ENCODE data around the gene CEMP1. TPM values are rescaled to one million over a fixed set of nuclear protein-coding genes. Genes with fewer than 3 reads are reported as not detected.
A peak's percentile ranks its signal among the peaks of the same experiment; 100 is the strongest.

Gene CEMP1
- polyA plus RNA-seq, 4 donors, result 0.66 to 23.1 (median 1.1) TPM

DNA sequence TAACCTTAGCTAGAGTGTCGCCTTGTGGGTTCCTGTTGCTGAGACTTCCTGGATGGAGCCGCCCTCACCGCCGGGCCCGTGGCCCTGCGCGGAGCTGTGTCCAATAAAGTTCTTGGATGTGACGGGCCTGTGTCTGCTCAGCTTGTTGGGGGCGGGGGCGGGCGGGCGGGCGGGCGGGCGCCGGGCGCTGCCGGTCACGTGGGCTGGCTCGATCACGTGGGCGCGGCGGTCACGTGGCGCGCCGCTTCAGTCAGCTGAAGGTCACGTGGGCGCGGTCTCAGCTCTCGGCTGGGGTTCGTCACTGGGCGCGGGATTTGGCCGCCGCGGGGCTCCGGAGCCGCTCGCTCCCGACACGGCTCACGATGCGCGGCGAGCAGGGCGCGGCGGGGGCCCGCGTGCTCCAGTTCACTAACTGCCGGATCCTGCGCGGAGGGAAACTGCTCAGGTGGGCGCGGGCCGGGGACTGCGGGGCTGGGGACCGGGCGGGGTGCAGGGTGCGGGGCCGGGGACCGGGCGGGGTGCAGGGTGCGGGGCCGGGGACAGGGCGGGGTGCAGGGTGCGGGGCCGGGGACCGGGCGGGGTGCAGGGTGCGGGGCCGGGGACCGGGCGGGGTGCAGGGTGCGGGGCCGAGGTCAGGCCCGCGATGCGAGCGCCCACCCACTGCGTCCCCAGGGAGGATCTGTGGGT is 11.0 kb downstream of the CEMP1 start, which contains the start of gene AMDHD2:
AMDHD2 (plus strand) TSS at position 275 of the 687 bp plus-strand sequence; CDS start at position 363, 88 bp downstream.
- Histone ChIP-seq H3K4me1 (ENCODE audit: control insufficient read depth in 3 of 3, insufficient read depth in 2 of 3, low read depth in 1 of 3, low read length in 2 of 3) (peaks cover 3 to 78% (median 15%) of the 10 kb centered on the region in 3 donors), H3K27me3 (ENCODE audit: control insufficient read depth in 3 of 3, insufficient read depth in 3 of 3, low read length in 3 of 3) (no peaks in the 10 kb centered on the region), H3K27ac (ENCODE audit: low read depth in 1 of 3, low read length in 2 of 3) (peak within 1 kb of the TSS; percentile 35 to 89 (median 85)), H3K9me3 (ENCODE audit: control insufficient read depth in 2 of 2, insufficient read depth in 1 of 2, low read depth in 1 of 2, low read length in 1 of 2) (no peaks in the 10 kb centered on the region), H3K4me3 (ENCODE audit: low read depth in 1 of 3, low read length in 3 of 3) (peak within 1 kb of the TSS; percentile 59 to 78 (median 66)), H3K36me3 (ENCODE audit: control insufficient read depth in 3 of 3, insufficient read depth in 2 of 3, low read depth in 1 of 3, low read length in 3 of 3) (peaks cover 0 to 82% (median 0%) of the 10 kb centered on the region in 3 donors)
- WGBS, 3 donors, result 0 to 1% (median 1%) methylated on average over 71 to 83 of the region's 83 CpGs
- DNase-seq, result peak; percentile 82 to 96
- FAIRE-seq, result no peak

DNA sequence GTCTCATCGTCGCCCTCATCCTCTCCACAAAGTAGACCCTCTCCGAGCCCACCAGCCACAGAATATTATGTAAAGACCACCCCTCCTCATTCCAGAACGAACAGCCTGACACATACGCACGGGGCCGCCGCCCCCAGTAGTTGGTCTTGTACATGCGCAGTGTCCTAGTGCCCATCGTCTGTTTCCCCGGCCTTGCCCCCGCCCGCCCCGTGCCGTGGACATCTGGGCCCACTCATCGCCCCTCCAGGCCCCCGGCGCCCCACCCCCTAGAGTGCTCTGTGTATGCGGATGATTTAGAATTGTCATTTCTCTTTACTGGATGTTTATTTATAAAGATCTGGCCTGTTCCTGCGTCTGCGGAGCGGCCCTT is 11.5 kb downstream of the CEMP1 start:
- H3K4me3 ChIP-seq (ENCODE audit: low read depth in 1 of 3, low read length in 3 of 3), result peak overlapping the region in 1 of 3 donors; percentile 59
- no peaks in the 10 kb centered on the region for H3K9me3 ChIP-seq (ENCODE audit: control insufficient read depth in 2 of 2, insufficient read depth in 1 of 2, low read depth in 1 of 2, low read length in 1 of 2)
- H3K27ac ChIP-seq (ENCODE audit: low read depth in 1 of 3, low read length in 2 of 3), result peak overlapping the region in 2 of 3 donors; percentile 62 to 82
- peaks cover 3 to 74% (median 15%) of the 10 kb centered on the region in 3 donors for H3K4me1 ChIP-seq (ENCODE audit: control insufficient read depth in 3 of 3, insufficient read depth in 2 of 3, low read depth in 1 of 3, low read length in 2 of 3)
- H3K36me3 ChIP-seq (ENCODE audit: control insufficient read depth in 3 of 3, insufficient read depth in 2 of 3, low read depth in 1 of 3, low read length in 3 of 3), result peaks cover 0 to 83% (median 0%) of the 10 kb centered on the region in 3 donors
- no peak for DNase-seq
- no peak for FAIRE-seq
- WGBS, 3 donors, result 37 to 41% (median 39%) methylated on average over 22 of the region's 22 CpGs
- H3K27me3 ChIP-seq (ENCODE audit: control insufficient read depth in 3 of 3, insufficient read depth in 3 of 3, low read length in 3 of 3), result no peaks in the 10 kb centered on the region

DNA sequence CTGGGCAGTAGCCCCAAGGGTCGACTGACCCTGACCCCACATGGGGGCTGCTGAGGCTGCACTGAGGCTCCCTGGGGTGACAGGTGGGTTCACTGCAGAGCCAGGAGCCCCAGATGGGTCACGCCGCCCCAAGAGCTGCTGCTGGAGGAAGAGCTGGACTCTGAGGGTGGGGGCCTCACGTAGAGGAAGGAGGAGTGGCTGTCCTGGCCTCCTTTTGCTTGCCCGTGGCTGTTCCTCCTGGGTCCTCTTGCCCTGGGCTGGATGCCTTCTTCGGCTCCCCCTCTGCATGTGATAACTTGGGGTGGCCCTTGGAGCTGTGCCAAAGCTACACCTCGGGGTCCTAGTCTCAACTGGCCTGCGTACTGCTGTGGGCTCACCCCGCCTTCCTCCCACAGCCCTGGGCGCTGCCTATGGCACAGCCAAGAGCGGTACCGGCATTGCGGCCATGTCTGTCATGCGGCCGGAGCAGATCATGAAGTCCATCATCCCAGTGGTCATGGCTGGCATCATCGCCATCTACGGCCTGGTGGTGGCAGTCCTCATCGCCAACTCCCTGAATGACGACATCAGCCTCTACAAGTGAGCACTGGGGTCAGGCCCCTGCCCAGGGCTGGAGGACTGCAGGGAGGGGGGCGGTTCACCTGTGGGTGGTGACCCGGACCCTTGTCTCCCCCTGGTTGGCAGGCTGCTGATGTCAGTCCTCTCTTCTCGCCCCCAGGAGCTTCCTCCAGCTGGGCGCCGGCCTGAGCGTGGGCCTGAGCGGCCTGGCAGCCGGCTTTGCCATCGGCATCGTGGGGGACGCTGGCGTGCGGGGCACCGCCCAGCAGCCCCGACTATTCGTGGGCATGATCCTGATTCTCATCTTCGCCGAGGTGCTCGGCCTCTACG is 12.1 kb downstream of the CEMP1 start:
- DNase-seq, result no peak
- WGBS, 3 donors, result 79 to 84% (median 82%) methylated on average over 30 to 39 of the region's 39 CpGs
- Histone ChIP-seq H3K36me3 (ENCODE audit: control insufficient read depth in 3 of 3, insufficient read depth in 2 of 3, low read depth in 1 of 3, low read length in 3 of 3) (peaks cover 0 to 82% (median 0%) of the 10 kb centered on the region in 3 donors), H3K4me3 (ENCODE audit: low read depth in 1 of 3, low read length in 3 of 3) (no peak overlapping the region), H3K27ac (ENCODE audit: low read depth in 1 of 3, low read length in 2 of 3) (peak overlapping the region; percentile 26 to 82 (median 62)), H3K9me3 (ENCODE audit: control insufficient read depth in 2 of 2, insufficient read depth in 1 of 2, low read depth in 1 of 2, low read length in 1 of 2) (no peaks in the 10 kb centered on the region), H3K4me1 (ENCODE audit: control insufficient read depth in 3 of 3, insufficient read depth in 2 of 3, low read depth in 1 of 3, low read length in 2 of 3) (peaks cover 3 to 68% (median 15%) of the 10 kb centered on the region in 3 donors), H3K27me3 (ENCODE audit: control insufficient read depth in 3 of 3, insufficient read depth in 3 of 3, low read length in 3 of 3) (no peaks in the 10 kb centered on the region)
- FAIRE-seq, result no peak

DNA sequence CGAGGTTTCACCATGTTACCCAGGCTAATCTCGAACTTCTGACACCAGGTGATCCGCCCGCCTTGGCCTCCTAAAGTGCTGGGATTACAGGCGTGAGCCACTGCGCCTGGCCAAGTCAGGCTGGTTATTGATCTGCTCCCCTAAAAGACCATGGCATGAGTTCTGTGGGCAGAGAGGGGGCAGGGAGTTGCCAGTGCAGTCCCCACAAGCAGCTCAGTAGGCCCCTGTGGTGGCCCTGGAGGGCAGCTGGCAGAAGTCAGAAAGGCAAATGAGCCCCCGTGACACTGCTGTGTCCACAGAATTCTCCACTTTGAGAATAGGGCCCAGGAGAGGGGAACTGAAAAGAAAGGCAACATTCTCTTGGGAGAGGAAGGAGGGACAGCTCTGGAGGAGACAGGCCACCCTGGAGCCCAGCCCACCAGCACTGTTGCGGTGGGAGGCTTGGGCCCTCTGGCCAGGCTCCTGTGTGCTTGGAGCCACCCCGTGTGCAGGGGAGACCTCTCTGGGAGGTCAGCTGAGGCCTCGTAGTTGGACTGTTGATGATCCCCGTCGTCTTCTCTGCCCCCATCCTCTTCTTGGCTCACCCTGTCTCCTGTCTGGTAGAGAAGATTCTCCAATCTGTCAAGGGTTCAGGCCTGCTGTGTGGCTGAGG is 13.1 kb downstream of the CEMP1 start:
- Histone ChIP-seq H3K9me3 (ENCODE audit: control insufficient read depth in 2 of 2, insufficient read depth in 1 of 2, low read depth in 1 of 2, low read length in 1 of 2) (no peaks in the 10 kb centered on the region), H3K4me3 (ENCODE audit: low read depth in 1 of 3, low read length in 3 of 3) (no peak overlapping the region), H3K27ac (ENCODE audit: low read depth in 1 of 3, low read length in 2 of 3) (peak overlapping the region in 1 of 3 donors; percentile 14), H3K4me1 (ENCODE audit: control insufficient read depth in 3 of 3, insufficient read depth in 2 of 3, low read depth in 1 of 3, low read length in 2 of 3) (peaks cover 3 to 61% (median 15%) of the 10 kb centered on the region in 3 donors), H3K27me3 (ENCODE audit: control insufficient read depth in 3 of 3, insufficient read depth in 3 of 3, low read length in 3 of 3) (no peaks in the 10 kb centered on the region), H3K36me3 (ENCODE audit: control insufficient read depth in 3 of 3, insufficient read depth in 2 of 3, low read depth in 1 of 3, low read length in 3 of 3) (peaks cover 0 to 72% (median 0%) of the 10 kb centered on the region in 3 donors)
- no peak for FAIRE-seq
- 55 to 70% (median 60%) methylated on average over 12 of the region's 12 CpGs for WGBS, 3 donors
- DNase-seq, result no peak

DNA sequence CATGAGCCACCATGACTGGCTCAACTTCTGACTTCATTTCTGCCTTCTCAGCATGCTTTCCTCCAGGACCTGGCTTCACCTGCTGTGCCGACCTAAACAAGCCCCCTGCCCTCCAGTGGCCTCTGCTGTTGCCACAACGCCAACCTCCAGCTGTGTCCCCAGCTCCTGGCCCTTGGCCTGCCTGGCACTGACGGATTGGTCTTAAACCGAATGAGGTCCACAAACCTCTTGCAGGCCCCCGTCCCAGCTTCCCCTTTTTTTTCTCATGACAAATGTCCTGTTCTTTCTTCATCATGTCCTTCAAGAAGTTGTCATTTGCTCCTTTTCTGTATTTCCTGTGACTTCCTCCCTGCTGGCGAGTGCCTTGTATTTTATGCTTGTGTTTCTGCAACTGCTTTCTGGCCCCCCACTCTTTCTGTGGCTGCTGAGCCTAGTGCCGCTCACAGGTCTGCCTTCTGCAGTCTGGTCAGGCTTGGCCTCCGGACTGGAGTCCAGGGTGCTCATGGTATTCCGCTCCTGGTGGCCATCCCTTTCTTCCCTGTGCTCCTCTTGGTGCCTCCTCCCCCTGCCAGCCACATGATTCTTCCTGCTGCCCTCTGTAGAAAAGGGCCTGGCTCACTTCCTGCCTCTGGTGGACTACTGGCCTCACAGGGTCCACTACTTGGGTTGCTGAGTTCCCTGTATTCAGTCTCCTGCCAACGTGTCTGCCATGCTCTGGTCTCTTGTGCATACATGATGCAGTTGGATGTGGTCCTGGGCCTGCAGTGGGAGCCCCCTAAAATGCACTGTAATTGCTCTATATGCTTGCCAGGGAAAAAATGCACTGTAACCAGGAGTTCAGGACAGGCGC is 14.6 kb downstream of the CEMP1 start:
- Histone ChIP-seq H3K27me3 (ENCODE audit: control insufficient read depth in 3 of 3, insufficient read depth in 3 of 3, low read length in 3 of 3) (no peaks in the 10 kb centered on the region), H3K9me3 (ENCODE audit: control insufficient read depth in 2 of 2, insufficient read depth in 1 of 2, low read depth in 1 of 2, low read length in 1 of 2) (no peaks in the 10 kb centered on the region), H3K27ac (ENCODE audit: low read depth in 1 of 3, low read length in 2 of 3) (peak overlapping the region; percentile 21 to 94 (median 22)), H3K4me1 (ENCODE audit: control insufficient read depth in 3 of 3, insufficient read depth in 2 of 3, low read depth in 1 of 3, low read length in 2 of 3) (peaks cover 3 to 69% (median 15%) of the 10 kb centered on the region in 3 donors), H3K4me3 (ENCODE audit: low read depth in 1 of 3, low read length in 3 of 3) (peak overlapping the region in 2 of 3 donors; percentile 14 to 30), H3K36me3 (ENCODE audit: control insufficient read depth in 3 of 3, insufficient read depth in 2 of 3, low read depth in 1 of 3, low read length in 3 of 3) (peaks cover 0 to 61% (median 0%) of the 10 kb centered on the region in 3 donors)
- FAIRE-seq, result no peak
- 48 to 56% (median 50%) methylated on average over 11 of the region's 11 CpGs for WGBS, 3 donors
- DNase-seq, result peak; percentile 57 to 64

DNA sequence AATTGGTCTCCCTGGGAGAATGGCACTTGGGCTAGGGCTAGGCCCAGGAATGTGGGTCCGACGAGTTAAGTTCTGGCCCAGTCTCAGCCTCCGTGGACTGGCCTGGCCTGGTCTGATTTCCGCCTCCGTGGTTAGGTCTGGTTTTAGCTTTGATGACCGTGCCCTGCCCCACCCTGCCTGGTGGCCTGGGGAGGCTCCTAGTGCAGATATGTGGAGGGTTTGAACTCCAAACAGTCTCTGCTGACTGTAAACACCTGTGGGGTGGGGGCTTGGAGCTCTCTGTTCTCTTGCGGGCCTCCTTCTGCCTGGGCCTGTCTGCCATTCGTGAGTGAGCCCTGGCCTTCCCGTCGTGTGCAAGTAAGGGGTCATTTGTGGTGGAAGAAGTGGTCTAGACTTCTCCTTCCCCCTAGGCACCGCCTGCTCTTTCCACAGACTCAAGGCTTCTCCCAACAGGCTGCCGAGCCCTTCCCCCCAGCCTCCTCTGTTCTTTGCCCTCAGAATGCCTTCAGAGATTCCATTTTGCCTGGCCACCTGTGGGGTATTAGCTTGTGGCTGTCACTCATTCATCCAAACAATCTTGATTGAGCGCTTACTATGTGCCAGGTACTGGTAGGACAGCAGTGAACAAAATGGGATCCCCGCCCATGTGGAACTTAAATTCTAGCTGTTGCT is 15.9 kb downstream of the CEMP1 start:
- Histone ChIP-seq H3K4me1 (ENCODE audit: control insufficient read depth in 3 of 3, insufficient read depth in 2 of 3, low read depth in 1 of 3, low read length in 2 of 3) (peaks cover 3 to 66% (median 11%) of the 10 kb centered on the region in 3 donors), H3K36me3 (ENCODE audit: control insufficient read depth in 3 of 3, insufficient read depth in 2 of 3, low read depth in 1 of 3, low read length in 3 of 3) (peaks cover 0 to 54% (median 0%) of the 10 kb centered on the region in 3 donors), H3K9me3 (ENCODE audit: control insufficient read depth in 2 of 2, insufficient read depth in 1 of 2, low read depth in 1 of 2, low read length in 1 of 2) (no peaks in the 10 kb centered on the region), H3K27ac (ENCODE audit: low read depth in 1 of 3, low read length in 2 of 3) (peak overlapping the region; percentile 88 to 95 (median 94)), H3K4me3 (ENCODE audit: low read depth in 1 of 3, low read length in 3 of 3) (peak overlapping the region; percentile 84 to 98 (median 95)), H3K27me3 (ENCODE audit: control insufficient read depth in 3 of 3, insufficient read depth in 3 of 3, low read length in 3 of 3) (no peaks in the 10 kb centered on the region)
- FAIRE-seq (no peak), DNase-seq (peak; percentile 56 to 65)
- WGBS, 3 donors, result 8 to 25% (median 19%) methylated on average over 14 of the region's 14 CpGs
